ENCODE measurements around the gene C5orf46.

C5orf46 gene

GRCh38 chr5:147904110-147904509 is 2.2 kb downstream of the C5orf46 start:
- Histone ChIP-seq H3K79me2 (ENCODE audit: control insufficient read depth, low read length) (no peaks in the 10 kb centered on the region), H3K4me2 (ENCODE audit: low read length) (no peak overlapping the region), H3K9me2 (replicated peaks; ENCODE audit: control insufficient read depth, low read length) (no peaks in the 10 kb centered on the region), H3K4me1 (ENCODE audit: control insufficient read depth, low read length) (no peaks in the 10 kb centered on the region), H3K36me3 (ENCODE audit: control insufficient read depth, low read length) (no peaks in the 10 kb centered on the region), H4K20me1 (ENCODE audit: control insufficient read depth, insufficient read depth, low read depth, low read length) (no peaks in the 10 kb centered on the region), H3K27me3 (ENCODE audit: control insufficient read depth, low read length) (peaks cover 3% of the 10 kb centered on the region; the same call in 1 of the 2 replicates), H3K4me3 (ENCODE audit: low read length) (no peak overlapping the region), H3K27ac (ENCODE audit: low read depth, low read length) (no peak overlapping the region), H3F3A (ENCODE audit: control insufficient read depth, insufficient read depth) (no peaks in the 10 kb centered on the region), H3K9me3 (ENCODE audit: control insufficient read depth, insufficient read depth, low read length) (no peaks in the 10 kb centered on the region)
- TF ChIP-seq CTCF (IDR thresholded peaks at IDR 0.05; ENCODE audit: low read depth, low read length, poor library complexity, severe bottlenecking): no peak
- TF ChIP-seq EZH2phosphoT487 (IDR thresholded peaks at IDR 0.05; ENCODE audit: borderline replicate concordance, low read length): no peak

DNA sequence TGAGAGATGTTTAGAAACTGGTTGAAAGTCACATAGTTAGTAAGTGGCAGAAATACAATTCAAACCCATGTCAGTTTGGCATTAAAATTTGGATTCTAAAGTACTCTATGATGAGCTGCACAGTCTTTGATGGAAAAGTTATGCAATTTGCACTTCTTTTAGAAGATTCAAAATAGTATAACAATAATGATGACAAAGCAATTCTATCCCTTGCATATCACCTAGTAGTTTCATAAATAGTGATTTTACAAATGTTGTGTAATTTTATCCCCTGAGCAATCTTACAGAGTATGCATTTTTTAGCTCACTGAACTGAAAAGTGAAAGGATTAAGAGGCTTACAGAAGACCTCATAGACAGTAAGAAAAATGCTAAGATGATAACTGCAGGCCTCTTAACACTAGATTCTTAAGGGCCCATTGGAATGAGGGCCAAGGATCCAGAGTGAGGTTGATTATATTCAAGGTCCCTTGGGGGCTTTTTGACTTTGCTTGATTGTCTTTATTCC is 3.7 kb downstream of the C5orf46 start:
- H3K4me3 ChIP-seq (ENCODE audit: low read length): no peak overlapping the region
- H3K4me1 ChIP-seq (ENCODE audit: control insufficient read depth, low read length): no peaks in the 10 kb centered on the region

GRCh38 chr5:147901599-147902039 is 4.7 kb downstream of the C5orf46 start:
- Histone ChIP-seq H3K4me3 (ENCODE audit: low read length) (no peak overlapping the region), H3K79me2 (ENCODE audit: control insufficient read depth, low read length) (no peaks in the 10 kb centered on the region), H3K9me2 (replicated peaks; ENCODE audit: control insufficient read depth, low read length) (no peaks in the 10 kb centered on the region), H3K4me1 (ENCODE audit: control insufficient read depth, low read length) (no peaks in the 10 kb centered on the region), H3K27me3 (ENCODE audit: control insufficient read depth, low read length) (peaks cover 3% of the 10 kb centered on the region; the same call in 1 of the 2 replicates), H3F3A (ENCODE audit: control insufficient read depth, insufficient read depth) (no peaks in the 10 kb centered on the region), H4K20me1 (ENCODE audit: control insufficient read depth, insufficient read depth, low read depth, low read length) (no peaks in the 10 kb centered on the region), H3K4me2 (ENCODE audit: low read length) (no peak overlapping the region), H3K36me3 (ENCODE audit: control insufficient read depth, low read length) (no peaks in the 10 kb centered on the region), H3K27ac (ENCODE audit: low read depth, low read length) (no peak overlapping the region), H3K9me3 (ENCODE audit: control insufficient read depth, insufficient read depth, low read length) (no peaks in the 10 kb centered on the region)
- TF ChIP-seq CTCF (IDR thresholded peaks at IDR 0.05; ENCODE audit: low read depth, low read length, poor library complexity, severe bottlenecking): no peak
- no peak for TF ChIP-seq EZH2phosphoT487 (IDR thresholded peaks at IDR 0.05; ENCODE audit: borderline replicate concordance, low read length)

More for the DNA sequence above, 3.7 kb downstream of the C5orf46 start:
- Histone ChIP-seq H3K9me3 (ENCODE audit: control insufficient read depth, insufficient read depth, low read length) (no peaks in the 10 kb centered on the region), H3K9me2 (replicated peaks; ENCODE audit: control insufficient read depth, low read length) (no peaks in the 10 kb centered on the region), H3K27me3 (ENCODE audit: control insufficient read depth, low read length) (peaks cover 3% of the 10 kb centered on the region; the same call in 1 of the 2 replicates), H3K4me2 (ENCODE audit: low read length) (no peak overlapping the region), H3F3A (ENCODE audit: control insufficient read depth, insufficient read depth) (no peaks in the 10 kb centered on the region), H3K27ac (ENCODE audit: low read depth, low read length) (no peak overlapping the region), H3K79me2 (ENCODE audit: control insufficient read depth, low read length) (no peaks in the 10 kb centered on the region), H4K20me1 (ENCODE audit: control insufficient read depth, insufficient read depth, low read depth, low read length) (no peaks in the 10 kb centered on the region), H3K36me3 (ENCODE audit: control insufficient read depth, low read length) (no peaks in the 10 kb centered on the region)
- TF ChIP-seq EZH2phosphoT487 (IDR thresholded peaks at IDR 0.05; ENCODE audit: borderline replicate concordance, low read length): no peak
- TF ChIP-seq CTCF (IDR thresholded peaks at IDR 0.05; ENCODE audit: low read depth, low read length, poor library complexity, severe bottlenecking): no peak

Measured in DOHH2 (cell line).